Testis (tissue), 3 donors: ENCODE data around the gene TRIM69. TPM values are rescaled to one million over a fixed set of nuclear protein-coding genes. Genes with fewer than 3 reads are reported as not detected.
"Not testable (repeated sequence)": the region's sequence is repeated elsewhere in the genome, so short reads cannot be mapped to it uniquely, and the experiment has no call there.

ENCODE experiments used
- DNase-seq: peaks from one replicate; pipeline ENCODE4 v3.0.0-alpha.2; 2019
- H3K27ac ChIP-seq, 2 donors: fragments of 200-600 bp; sonication (generic); one replicate each; pipeline ENCODE4 v1.5.1; 2019
- H3K27me3 ChIP-seq: fragments of 200-600 bp; sonication (generic); one replicate; pipeline ENCODE4 v1.5.1; 2019
- H3K36me3 ChIP-seq: fragments of 200-600 bp; sonication (generic); one replicate; pipeline ENCODE4 v1.5.1; 2017; ENCODE audit warnings: low read depth; ENCODE audit errors: missing control alignments
- H3K4me1 ChIP-seq: fragments of 200-600 bp; sonication (generic); one replicate; pipeline ENCODE4 v1.5.1; 2019
- H3K4me3 ChIP-seq, 2 donors: fragments of 200-600 bp; sonication (generic); one replicate each; pipeline ENCODE4 v1.5.1; 2017 to 2019
- H3K9me3 ChIP-seq: fragments of 200-600 bp; sonication (generic); one replicate; pipeline ENCODE4 v1.5.1; 2017
- CTCF ChIP-seq, 3 experiments: fragments of 450-650 bp in 2 of 3; fragments of 200-600 bp in 1 of 3; sonication (generic) in 1 of 3; IDR thresholded peaks; one replicate each; pipeline ENCODE4 v1.5.1; 2016 to 2019; ENCODE audit warnings: antibody characterized with exemption in 3 of 3, mild to moderate bottlenecking in 2 of 3, moderate library complexity in 1 of 3
- POLR2A ChIP-seq: fragments of 450-650 bp; IDR thresholded peaks from one replicate; pipeline ENCODE4 v1.6.1; 2017; ENCODE audit warnings: antibody characterized with exemption, mild to moderate bottlenecking, moderate library complexity
- whole genome bisulfite sequencing, 2 donors: methylation state at CpG; one replicate each; pipeline ENCODE4 v1.1.5; 2018; 5-methylcytosine and 5-hydroxymethylcytosine counted together
- intact Hi-C: fragments of 100-400 bp; cut with DNase I; formaldehyde crosslinking; loops from one replicate; pipeline ENCODE4 v1.15.1; 2023; ENCODE audit warnings: low total_unique reads
- polyA plus RNA-seq: library from polyadenylated mRNA; stranded (reverse); fragments of 350-450 nt; fragmentation: Illumina TruSeq; extraction: RNeasy Lipid Tissue Mini Kit (QIAGEN cat#74804); gene quantifications from one replicate; pipeline ENCODE4 v1.2.3, GENCODE V29; 2014; ENCODE audit warnings: low read depth, low replicate concordance; ENCODE audit not compliant: insufficient read depth
- total RNA-seq, 2 donors: library from RNA; depleted of rRNA; stranded (reverse); fragments of >200 nt; gene quantifications; one replicate each; pipeline ENCODE4 v1.2.3, GENCODE V29; 2016

The TRIM69 gene
- total and polyA plus RNA-seq, 3 donors from 2014 or later, result 19.1 to 120 (median 23.5) TPM

DNA sequence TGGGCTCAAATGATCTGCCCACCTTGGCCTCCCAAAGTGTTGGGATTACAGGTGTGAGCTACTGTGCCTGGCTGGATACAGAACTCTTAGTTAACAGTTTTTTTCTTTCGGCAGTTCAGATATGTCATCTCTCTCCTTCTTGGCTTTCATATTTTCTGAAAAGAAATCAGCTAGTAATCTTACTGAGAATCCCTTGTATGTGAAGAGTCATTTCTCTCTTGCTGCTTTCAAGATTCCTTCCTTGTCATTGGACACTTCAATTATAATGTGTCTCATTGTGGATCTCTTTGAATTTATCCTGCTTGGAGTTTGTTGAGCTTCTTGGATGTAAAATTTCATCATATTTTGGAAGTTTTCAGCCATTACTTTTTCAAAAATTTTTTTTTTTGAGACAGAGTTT, 17.0 kb downstream of the TRIM69 start:
- no peaks in the 10 kb centered on the region for H3K36me3 ChIP-seq
- 94 to 100% methylated on average over 1 of the region's 1 CpG for WGBS, 2 donors
- no peaks in the 10 kb centered on the region for H3K4me1 ChIP-seq
- H3K27ac ChIP-seq, result no peak overlapping the region
- no peak for TF ChIP-seq CTCF (IDR thresholded peaks at IDR 0.05)
- H3K27me3 ChIP-seq, result no peaks in the 10 kb centered on the region
- no peak overlapping the region for H3K4me3 ChIP-seq
- H3K9me3 ChIP-seq, result no peaks in the 10 kb centered on the region
- DNase-seq, result no peak
- intact Hi-C loops, result no loop called here

GRCh38 chr15:44763187-44763586, 26.9 kb downstream of the TRIM69 start:
- Histone ChIP-seq H3K36me3 (no peaks in the 10 kb centered on the region), H3K4me1 (no peaks in the 10 kb centered on the region), H3K27ac (no peak overlapping the region), H3K9me3 (no peaks in the 10 kb centered on the region), H3K4me3 (no peak overlapping the region), H3K27me3 (no peaks in the 10 kb centered on the region)
- no peak for DNase-seq
- TF ChIP-seq CTCF (IDR thresholded peaks at IDR 0.05) (no peak), POLR2A (no peak)
- 86 to 91% methylated on average over 2 of the region's 2 CpGs for WGBS, 2 donors
- intact Hi-C loops, result no loop called here

DNA sequence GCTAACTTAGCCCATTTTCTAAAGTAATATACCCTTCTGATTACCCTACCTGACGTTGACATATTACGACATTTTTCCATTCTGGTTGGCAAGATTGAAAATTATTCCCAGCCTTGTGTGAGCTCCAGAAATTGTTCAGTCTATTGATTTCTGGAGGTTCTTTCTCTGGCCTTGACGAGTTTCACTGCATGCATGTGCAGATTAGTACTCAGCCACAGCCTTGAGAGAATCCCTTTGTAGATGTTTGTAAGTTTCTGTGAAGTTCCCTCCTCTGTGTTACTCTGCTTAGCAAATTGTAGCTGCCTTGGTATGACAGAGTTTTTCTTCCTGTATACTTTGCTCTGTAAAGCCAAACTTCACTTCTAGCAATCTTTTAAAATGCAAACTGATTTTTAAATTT, 27.5 kb downstream of the TRIM69 start:
- Histone ChIP-seq H3K27me3 (no peaks in the 10 kb centered on the region), H3K27ac (no peak overlapping the region), H3K9me3 (no peaks in the 10 kb centered on the region), H3K4me3 (no peak overlapping the region), H3K36me3 (no peaks in the 10 kb centered on the region), H3K4me1 (no peaks in the 10 kb centered on the region)
- intact Hi-C loops, result no loop called here
- WGBS, 2 donors, result 71 to 77% methylated on average over 3 of the region's 3 CpGs
- DNase-seq, result no peak
- TF ChIP-seq POLR2A (no peak), CTCF (IDR thresholded peaks at IDR 0.05) (no peak)

GRCh38 chr15:44765036-44765435, 28.7 kb downstream of the TRIM69 start:
- H3K27ac ChIP-seq, result no peak overlapping the region
- intact Hi-C loops, result no loop called here
- no peaks in the 10 kb centered on the region for H3K9me3 ChIP-seq
- 29 to 31% methylated on average over 3 of the region's 3 CpGs for WGBS, 2 donors
- no peaks in the 10 kb centered on the region for H3K4me1 ChIP-seq
- no peak for DNase-seq
- TF ChIP-seq POLR2A, result no peak
- no peak for TF ChIP-seq CTCF (IDR thresholded peaks at IDR 0.05)
- no peaks in the 10 kb centered on the region for H3K36me3 ChIP-seq
- no peak overlapping the region for H3K4me3 ChIP-seq
- no peaks in the 10 kb centered on the region for H3K27me3 ChIP-seq

- intact Hi-C loops, result no loop called here
- DNase-seq, result no peak
- no peaks in the 10 kb centered on the region for H3K36me3 ChIP-seq
- no peaks in the 10 kb centered on the region for H3K9me3 ChIP-seq
- no peak overlapping the region for H3K27ac ChIP-seq
- H3K27me3 ChIP-seq, result no peaks in the 10 kb centered on the region
- no peaks in the 10 kb centered on the region for H3K4me1 ChIP-seq
- no peak for TF ChIP-seq CTCF (IDR thresholded peaks at IDR 0.05)
- no peak for TF ChIP-seq POLR2A
- no peak overlapping the region for H3K4me3 ChIP-seq
- 70 to 83% methylated on average over 5 of the region's 5 CpGs for WGBS, 2 donors
These were observed 33.2 kb downstream of the TRIM69 start for GRCh38 chr15:44769521-44769920.

GRCh38 chr15:44770715-44771114, 34.4 kb downstream of the TRIM69 start:
- intact Hi-C loops, H3K36me3 ChIP-seq, H3K27ac ChIP-seq, H3K4me1 ChIP-seq, H3K4me3 ChIP-seq, H3K27me3 ChIP-seq, H3K9me3 ChIP-seq, DNase-seq: not testable (repeated sequence)
- WGBS, 2 donors, result 70 to 79% methylated on average over 5 of the region's 5 CpGs
